IMR-90 (cell line): Measurements from ENCODE around the gene NEK11. TPM values are rescaled to one million over a fixed set of nuclear protein-coding genes. Genes with fewer than 3 reads are reported as not detected.
"Not testable (repeated sequence)": the region's sequence is repeated elsewhere in the genome, so short reads cannot be mapped to it uniquely, and the experiment has no call there.

ENCODE experiments used
- ATAC-seq: fragments of 200-7000 bp; cut with Tn5 transposase; 2 replicates; pipeline ENCODE4 v1.9.1; 2020; ENCODE audit warnings: low read depth, mild to moderate bottlenecking, moderate library complexity
- BruUV-seq: library from RNA; stranded (reverse); fragments of 400-500 nt; replicated peaks from 2 replicates; lab custom pipeline; 2021; lab: Mats Ljungman, UMichigan
- CTCF ChIA-PET: fragments of 300-600 bp; formaldehyde crosslinking; extraction: SDS; loops from one replicate; lab custom pipeline; 2021; ENCODE audit warnings: antibody characterized with exemption; lab: Yijun Ruan, JAX
- POLR2A ChIA-PET: fragments of 300-600 bp; sonication (Branson Sonifier 250); formaldehyde crosslinking; loops from one replicate; lab custom pipeline; 2022; ENCODE audit warnings: antibody characterized with exemption; ENCODE audit not compliant: unreplicated experiment; lab: Charles Lee
- DNase-seq: peaks from one replicate; pipeline ENCODE4 v3.0.0; 2013
- H2AFZ ChIP-seq: replicated peaks from 2 replicates; pipeline ENCODE3; 2013; ENCODE audit warnings: low read length, mild to moderate bottlenecking; ENCODE audit not compliant: poor library complexity
- H2AK5ac ChIP-seq: 2 replicates; pipeline ENCODE4 v1.6.1; 2013; ENCODE audit warnings: low read depth, low read length, inconsistent platforms
- H2AK9ac ChIP-seq: replicated peaks from 2 replicates; pipeline ENCODE3; 2013; ENCODE audit warnings: mild to moderate bottlenecking, low read depth, low read length, moderate library complexity; ENCODE audit not compliant: poor library complexity
- H2BK120ac ChIP-seq: 2 replicates; pipeline ENCODE4 v1.6.1; 2013; ENCODE audit warnings: low read depth, low read length, inconsistent platforms
- H2BK15ac ChIP-seq: 3 replicates; pipeline ENCODE4 v1.6.1; 2013; ENCODE audit warnings: low read depth, low read length, inconsistent platforms
- H2BK20ac ChIP-seq: 2 replicates; pipeline ENCODE4 v1.6.1; 2013; ENCODE audit warnings: low read depth, mild to moderate bottlenecking, inconsistent platforms, low read length, moderate library complexity
- H2BK5ac ChIP-seq: 2 replicates; pipeline ENCODE4 v1.6.1; 2013; ENCODE audit warnings: mild to moderate bottlenecking, low read depth, low read length, inconsistent platforms; ENCODE audit not compliant: poor library complexity, severe bottlenecking
- H3K14ac ChIP-seq: replicated peaks from 2 replicates; pipeline ENCODE4 v1.6.1; 2013; ENCODE audit warnings: low read depth, low read length, inconsistent platforms
- H3K18ac ChIP-seq: 2 replicates; pipeline ENCODE4 v1.6.1; 2013; ENCODE audit warnings: low read depth, low read length, control low read depth
- H3K23ac ChIP-seq: 2 replicates; pipeline ENCODE4 v1.6.1; 2013; ENCODE audit warnings: low read depth, low read length, inconsistent platforms
- H3K27ac ChIP-seq: 2 replicates; pipeline ENCODE4 v1.5.1; 2013; ENCODE audit warnings: mild to moderate bottlenecking, control low read depth, low read length; ENCODE audit not compliant: insufficient read depth
- H3K27me3 ChIP-seq: 2 replicates; pipeline ENCODE4 v1.6.1; 2013; ENCODE audit warnings: low read length; ENCODE audit not compliant: control insufficient read depth, insufficient read depth
- H3K36me3 ChIP-seq: 2 replicates; pipeline ENCODE4 v1.6.1; 2013; ENCODE audit warnings: low read length, mixed read lengths; ENCODE audit not compliant: control insufficient read depth, insufficient read depth
- H3K4ac ChIP-seq: 2 replicates; pipeline ENCODE4 v1.6.1; 2013; ENCODE audit warnings: low read depth, low read length, inconsistent platforms
- H3K4me1 ChIP-seq: 2 replicates; pipeline ENCODE4 v1.6.1; 2013; ENCODE audit warnings: low read length, mixed read lengths; ENCODE audit not compliant: control insufficient read depth, insufficient read depth
- H3K4me2 ChIP-seq: 2 replicates; pipeline ENCODE4 v1.6.1; 2013; ENCODE audit warnings: low read depth, mild to moderate bottlenecking, control low read depth, low read length, moderate library complexity
- H3K4me3 ChIP-seq: 2 replicates; pipeline ENCODE4 v1.5.1; 2013; ENCODE audit warnings: low read depth, mild to moderate bottlenecking, control low read depth, low read length, moderate library complexity; ENCODE audit not compliant: insufficient read depth
- H3K56ac ChIP-seq: 2 replicates; pipeline ENCODE4 v1.6.1; 2013; ENCODE audit warnings: low read length, inconsistent platforms; ENCODE audit not compliant: insufficient read depth; ENCODE audit errors: extremely low read depth
- H3K79me1 ChIP-seq, 2 experiments: 2 replicates each; pipeline ENCODE4 v1.6.1; 2013; ENCODE audit warnings: low read length in 2 of 2, inconsistent platforms in 1 of 2, low read depth in 1 of 2
- H3K9ac ChIP-seq: 2 replicates; pipeline ENCODE4 v1.6.1; 2013; ENCODE audit warnings: low read depth, low read length, control low read depth
- H3K9me1 ChIP-seq: 2 replicates; pipeline ENCODE4 v1.6.1; 2013; ENCODE audit warnings: low read length, inconsistent platforms; ENCODE audit not compliant: insufficient read depth
- H3K9me3 ChIP-seq: 2 replicates; pipeline ENCODE4 v1.6.1; 2013; ENCODE audit warnings: low read length; ENCODE audit not compliant: control insufficient read depth, insufficient read depth
- H4K20me1 ChIP-seq: 2 replicates; pipeline ENCODE4 v1.6.1; 2013; ENCODE audit warnings: low read length, inconsistent platforms; ENCODE audit not compliant: insufficient read depth
- H4K5ac ChIP-seq: 2 replicates; pipeline ENCODE4 v1.6.1; 2013; ENCODE audit warnings: mild to moderate bottlenecking, low read depth, low read length, control low read depth
- H4K8ac ChIP-seq, 2 experiments: 2 replicates each; pipeline ENCODE4 v1.6.1; 2013; ENCODE audit warnings: low read depth in 2 of 2, low read length in 2 of 2, control low read depth in 1 of 2, inconsistent platforms in 1 of 2
- H4K91ac ChIP-seq: 2 replicates; pipeline ENCODE4 v1.6.1; 2013; ENCODE audit warnings: low read depth, low read length, inconsistent platforms; ENCODE audit not compliant: insufficient read depth
- WGBS, 2 experiments: methylation state at CpG; one replicate each; pipeline versions ENCODE4 v1.1.5 to v1.1.7; 2013; ENCODE audit warnings: missing lambda C conversion rate in 2 of 2; ENCODE audit not compliant: insufficient read length in 1 of 2; ENCODE audit errors: extremely low coverage in 2 of 2; 5-methylcytosine and 5-hydroxymethylcytosine counted together
- dilution Hi-C: fragments of 300-500 bp; cut with HindIII; formaldehyde crosslinking; loops from one replicate; pipeline ENCODE4 v1.14.3; 2018; ENCODE audit warnings: low sequenced_read_pairs; ENCODE audit not compliant: unreplicated experiment
- in situ Hi-C: fragments of 300-500 bp; cut with MboI; formaldehyde crosslinking; loops from 3 replicates; pipeline ENCODE4 v1.14.3; 2019; ENCODE audit warnings: low sequenced_read_pairs, inconsistent platforms, mixed read lengths
- intact Hi-C: fragments of 100-400 bp; cut with micrococcal nuclease; formaldehyde crosslinking; loops from 2 replicates; pipeline ENCODE4 v1.10.0; 2022
- polyA plus RNA-seq, 3 experiments: library from polyadenylated mRNA; depleted of rRNA; stranded (reverse); fragments of >200 nt; gene quantifications; 2 replicates each; pipeline ENCODE4 v1.2.3, GENCODE V29; 2012; ENCODE audit warnings: low replicate concordance in 1 of 3
- total RNA-seq: library from RNA; depleted of rRNA; stranded (reverse); fragments of >200 nt; gene quantifications from 2 replicates; pipeline ENCODE4 v1.2.3, GENCODE V29; 2012

Gene NEK11
- total and polyA plus RNA-seq, 2 of the 4 experiments (the other 2 are of a cell fraction) = 1.1 to 1.6 TPM

DNA sequence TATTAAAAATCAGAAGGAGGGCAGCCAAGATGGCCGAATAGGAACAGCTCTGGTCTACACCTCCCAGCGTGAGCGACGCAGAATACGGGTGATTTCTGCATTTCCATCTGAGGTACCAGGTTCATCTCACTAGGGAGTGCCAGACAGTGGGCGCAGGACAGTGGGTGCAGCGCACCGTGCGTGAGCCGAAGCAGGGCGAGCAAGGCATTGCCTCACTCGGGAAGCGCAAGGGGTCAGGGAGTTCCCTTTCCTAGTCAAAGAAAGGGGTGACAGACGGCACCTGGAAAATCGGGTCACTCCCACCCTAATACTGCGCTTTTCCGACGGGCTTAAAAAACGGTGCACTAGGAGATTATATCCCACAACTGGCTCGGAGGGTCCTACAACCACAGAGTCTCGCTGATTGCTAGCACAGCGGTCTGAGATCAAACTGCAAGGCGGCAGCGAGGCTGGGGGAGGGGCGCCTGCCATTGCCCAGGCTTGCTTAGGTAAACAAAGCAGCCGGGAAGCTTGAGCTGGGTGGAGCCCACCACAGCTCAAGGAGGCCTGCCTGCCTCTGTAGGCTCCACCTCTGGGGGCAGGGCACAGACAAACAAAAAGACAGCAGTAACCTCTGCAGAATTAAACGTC lies 304.9 kb downstream of the NEK11 start:
- H3K79me1 ChIP-seq, H3K27me3 ChIP-seq, H2BK20ac ChIP-seq, H3K4ac ChIP-seq, H3K27ac ChIP-seq, H3K4me1 ChIP-seq, H3K4me3 ChIP-seq, H3K4me2 ChIP-seq, H2BK15ac ChIP-seq, H2AFZ ChIP-seq, BruUV-seq, H3K23ac ChIP-seq, H3K36me3 ChIP-seq, H4K5ac ChIP-seq, H3K18ac ChIP-seq, DNase-seq, H4K8ac ChIP-seq, H3K9ac ChIP-seq, H4K20me1 ChIP-seq, intact Hi-C loops, H2AK5ac ChIP-seq, dilution Hi-C loops, H3K9me1 ChIP-seq, POLR2A ChIA-PET, CTCF ChIA-PET, ATAC-seq, in situ Hi-C loops, H2BK120ac ChIP-seq, H2BK5ac ChIP-seq, H3K9me3 ChIP-seq, H3K14ac ChIP-seq, H2AK9ac ChIP-seq, H4K91ac ChIP-seq, H3K56ac ChIP-seq: not testable (repeated sequence)
- WGBS, 2 experiments = 80% methylated on average over 1 of the region's 27 CpGs; no CpG with 5 or more reads in 1 of the 2 experiments
